Measurements from ENCODE around the gene PALB2. TPM values are rescaled to one million over a fixed set of nuclear protein-coding genes. Genes with fewer than 3 reads are reported as not detected.

The PALB2 gene
- total RNA-seq, 4 donors from 2014 or later, result 9.1 to 16.0 (median 12.4) TPM

GRCh38 chr16:23667355-23667659 lies 26.2 kb upstream of the PALB2 start:
- intact Hi-C loops (cut with DNase I), result no loop called here

GRCh38 chr16:23666571-23667354 lies 25.7 kb upstream of the PALB2 start:
- TF ChIP-seq POLR2A (IDR thresholded peaks at IDR 0.05), result no peak
- TF ChIP-seq CTCF (IDR thresholded peaks at IDR 0.05), result no peak
- Histone ChIP-seq H3K27ac (no peak overlapping the region), H3K36me3 (peaks cover 32 to 100% (median 44%) of the 10 kb centered on the region in 3 donors), H3K9me3 (no peaks in the 10 kb centered on the region), H3K27me3 (no peaks in the 10 kb centered on the region), H3K4me3 (no peak overlapping the region), H3K4me1 (no peaks in the 10 kb centered on the region)
- intact Hi-C loops (cut with DNase I), result no loop called here
- WGBS, 2 donors, result 90 to 91% methylated on average over 7 of the region's 7 CpGs
- DNase-seq, result no peak

More at GRCh38 chr16:23667355-23667659, 26.2 kb upstream of the PALB2 start:
- H3K27me3 ChIP-seq, result no peaks in the 10 kb centered on the region
- H3K27ac ChIP-seq, result no peak overlapping the region
- no peak overlapping the region for H3K4me3 ChIP-seq
- peaks cover 31 to 100% (median 44%) of the 10 kb centered on the region in 3 donors for H3K36me3 ChIP-seq
- TF ChIP-seq CTCF (IDR thresholded peaks at IDR 0.05) (no peak), POLR2A (IDR thresholded peaks at IDR 0.05) (no peak)
- WGBS, 2 donors, result 96 to 97% methylated on average over 3 to 6 of the region's 6 CpGs
- H3K9me3 ChIP-seq, result no peaks in the 10 kb centered on the region
- no peak for DNase-seq
- H3K4me1 ChIP-seq, result no peaks in the 10 kb centered on the region

- Histone ChIP-seq H3K4me3 (no peak overlapping the region), H3K9me3 (no peaks in the 10 kb centered on the region), H3K27ac (no peak overlapping the region), H3K36me3 (peaks cover 44 to 100% (median 51%) of the 10 kb centered on the region in 3 donors), H3K27me3 (no peaks in the 10 kb centered on the region), H3K4me1 (no peaks in the 10 kb centered on the region)
- intact Hi-C loops (cut with DNase I), result no loop called here
- WGBS, 2 donors, result 79 to 86% methylated on average over 2 of the region's 2 CpGs
- no peak for DNase-seq
- TF ChIP-seq CTCF (IDR thresholded peaks at IDR 0.05) (no peak), POLR2A (IDR thresholded peaks at IDR 0.05) (no peak)
Measured at GRCh38 chr16:23663918-23664317, 22.8 kb upstream of the PALB2 start.

- intact Hi-C loops (cut with DNase I), result no loop called here
- no peak for TF ChIP-seq POLR2A (IDR thresholded peaks at IDR 0.05)
- no peak for TF ChIP-seq CTCF (IDR thresholded peaks at IDR 0.05)
- peaks cover 0 to 91% (median 0%) of the 10 kb centered on the region in 3 donors for H3K36me3 ChIP-seq
Measured at GRCh38 chr16:23651943-23652468, 10.9 kb upstream of the PALB2 start.

GRCh38 chr16:23650674-23651416 lies 9.7 kb upstream of the PALB2 start:
- Histone ChIP-seq H3K9me3 (no peaks in the 10 kb centered on the region), H3K27me3 (no peaks in the 10 kb centered on the region), H3K36me3 (peaks cover 0 to 93% (median 0%) of the 10 kb centered on the region in 3 donors), H3K4me1 (no peaks in the 10 kb centered on the region), H3K4me3 (no peak overlapping the region), H3K27ac (no peak overlapping the region)
- WGBS, 2 donors, result 82 to 83% methylated on average over 4 of the region's 4 CpGs
- DNase-seq, result no peak
- intact Hi-C loops (cut with DNase I), result no loop called here
- no peak for TF ChIP-seq CTCF (IDR thresholded peaks at IDR 0.05)
- TF ChIP-seq POLR2A (IDR thresholded peaks at IDR 0.05), result no peak

More at GRCh38 chr16:23651943-23652468, 10.9 kb upstream of the PALB2 start:
- DNase-seq, result no peak
- no peak overlapping the region for H3K27ac ChIP-seq
- H3K4me3 ChIP-seq, result no peak overlapping the region
- no peaks in the 10 kb centered on the region for H3K9me3 ChIP-seq
- H3K4me1 ChIP-seq, result no peaks in the 10 kb centered on the region
- H3K27me3 ChIP-seq, result no peaks in the 10 kb centered on the region
- WGBS, 2 donors, result 91% methylated on average over 4 of the region's 4 CpGs

Measured in esophagus squamous epithelium (tissue), 5 donors.